Measurements from ENCODE around the gene ZFP64.

- TF ChIP-seq CTCF (IDR thresholded peaks at IDR 0.05; ENCODE audit: low read depth, low read length) (no peak), POLR2A (IDR thresholded peaks at IDR 0.05; ENCODE audit: extremely low read depth, insufficient read length) (no peak)
These were observed 60.4 kb downstream of the ZFP64 start for GRCh38 chr20:52131048-52131643.
